GM19452 (cell line): Measurements from ENCODE around the gene GMPR.

Source experiments
- ATAC-seq: cut with Tn5 transposase; IDR thresholded peaks from one replicate; pipeline ENCODE4 v1.9.1; 2021; ENCODE audit not compliant: unreplicated experiment

The GMPR gene

GRCh38 chr6:16238057-16238962 lies at the start of gene GMPR:
TSS of gene GMPR (plus strand) at chr6:16238587. CDS start at chr6:16238694, 107 bp downstream.
- peak; percentile 76 for ATAC-seq

- no peak for ATAC-seq
Measured at GRCh38 chr6:16190214-16190613, 48.2 kb upstream of the GMPR start.

- no peak for ATAC-seq
Measured at GRCh38 chr6:16196260-16196983, 42.0 kb upstream of the GMPR start.

- no peak for ATAC-seq
Measured at GRCh38 chr6:16196984-16197546, 41.3 kb upstream of the GMPR start.

GRCh38 chr6:16198061-16198705 lies 40.2 kb upstream of the GMPR start:
- ATAC-seq = no peak

GRCh38 chr6:16199804-16200203 lies 38.6 kb upstream of the GMPR start:
- no peak for ATAC-seq

- no peak for ATAC-seq
Measured at GRCh38 chr6:16200321-16200883, 38.0 kb upstream of the GMPR start.

GRCh38 chr6:16201706-16202105 lies 36.7 kb upstream of the GMPR start:
- no peak for ATAC-seq

GRCh38 chr6:16204653-16205376 lies 33.6 kb upstream of the GMPR start:
- peak; percentile 15 for ATAC-seq

- peak; percentile 91 for ATAC-seq
Measured at GRCh38 chr6:16205377-16206144, 32.8 kb upstream of the GMPR start.

- ATAC-seq = no peak
Measured at GRCh38 chr6:16206595-16207037, 31.8 kb upstream of the GMPR start.

- no peak for ATAC-seq
Measured at GRCh38 chr6:16208989-16209388, 29.4 kb upstream of the GMPR start.

- ATAC-seq = no peak
Measured at GRCh38 chr6:16209539-16209938, 28.8 kb upstream of the GMPR start.

GRCh38 chr6:16212276-16212675 lies 26.1 kb upstream of the GMPR start:
- no peak for ATAC-seq

GRCh38 chr6:16216501-16217155 lies 21.8 kb upstream of the GMPR start:
- ATAC-seq = no peak

- ATAC-seq = no peak
Measured at GRCh38 chr6:16217156-16217721, 21.1 kb upstream of the GMPR start.

GRCh38 chr6:16222826-16223225 lies 15.6 kb upstream of the GMPR start:
- no peak for ATAC-seq

- ATAC-seq = no peak
Measured at GRCh38 chr6:16223362-16223761, 15.0 kb upstream of the GMPR start.

- ATAC-seq = no peak
Measured at GRCh38 chr6:16224409-16224808, 14.0 kb upstream of the GMPR start.
